DND-41 (cell line): Measurements from ENCODE around the gene UNC5CL.
"Not testable (repeated sequence)": the region's sequence is repeated elsewhere in the genome, so short reads cannot be mapped to it uniquely, and the experiment has no call there.

Source experiments
- ATAC-seq: fragments of 200-7000 bp; cut with Tn5 transposase; 3 replicates; pipeline ENCODE4 v1.9.1; 2021; ENCODE audit warnings: low read depth; ENCODE audit not compliant: insufficient read depth
- DNase-seq: peaks from one replicate; pipeline ENCODE4 v3.0.0-alpha.2; 2020
- H2AFZ ChIP-seq: 2 replicates; pipeline ENCODE4 v1.6.0; 2012; ENCODE audit warnings: low read depth, low read length
- H3K27ac ChIP-seq: 2 replicates; pipeline ENCODE4 v1.5.1; 2012; ENCODE audit warnings: low read length, inconsistent platforms
- H3K27me3 ChIP-seq: fragments of 200-600 bp; sonication (generic); 2 replicates; pipeline ENCODE4 v1.6.0; 2012; ENCODE audit warnings: low read length, mild to moderate bottlenecking, inconsistent platforms; ENCODE audit not compliant: insufficient read depth, poor library complexity
- H3K36me3 ChIP-seq: 2 replicates; pipeline ENCODE4 v1.5.1; 2012; ENCODE audit warnings: low read length, inconsistent platforms; ENCODE audit not compliant: insufficient read depth
- H3K4me1 ChIP-seq: 2 replicates; pipeline ENCODE4 v1.5.1; 2012; ENCODE audit warnings: mild to moderate bottlenecking, low read length; ENCODE audit not compliant: insufficient read depth
- H3K4me2 ChIP-seq: 2 replicates; pipeline ENCODE4 v1.6.0; 2012; ENCODE audit warnings: mild to moderate bottlenecking, moderate library complexity, low read length, inconsistent platforms; ENCODE audit not compliant: insufficient read depth
- H3K4me3 ChIP-seq, 2 experiments: fragments of 200-600 bp in 1 of 2; shearing (Covaris generic) in 1 of 2; 2 replicates each; pipeline ENCODE4 v1.5.1; 2012 to 2016; ENCODE audit warnings: inconsistent platforms in 2 of 2, low read length in 2 of 2, mild to moderate bottlenecking in 2 of 2, low read depth in 1 of 2, moderate library complexity in 1 of 2
- H3K79me2 ChIP-seq: 2 replicates; pipeline ENCODE4 v1.6.0; 2012; ENCODE audit warnings: low read length, inconsistent platforms; ENCODE audit not compliant: insufficient read depth
- H3K9ac ChIP-seq: 2 replicates; pipeline ENCODE4 v1.6.0; 2012; ENCODE audit warnings: low read depth, mild to moderate bottlenecking, inconsistent platforms, low read length, moderate library complexity
- H3K9me3 ChIP-seq: 2 replicates; pipeline ENCODE4 v1.5.1; 2012; ENCODE audit warnings: low read length, moderate library complexity, mild to moderate bottlenecking, inconsistent platforms; ENCODE audit not compliant: insufficient read depth, severe bottlenecking
- H4K20me1 ChIP-seq: 2 replicates; pipeline ENCODE4 v1.6.0; 2012; ENCODE audit warnings: low read length; ENCODE audit not compliant: insufficient read depth
- CTCF ChIP-seq: IDR thresholded peaks from 2 replicates; pipeline ENCODE4 v1.5.1; 2012; ENCODE audit warnings: borderline replicate concordance, low read length, moderate library complexity, mild to moderate bottlenecking; ENCODE audit not compliant: poor library complexity, severe bottlenecking; ENCODE audit errors: extremely low read depth
- EZH2 ChIP-seq: IDR thresholded peaks from 3 replicates; pipeline ENCODE4 v1.6.1; 2012; ENCODE audit warnings: borderline replicate concordance, low read depth, mild to moderate bottlenecking, moderate library complexity, low read length, inconsistent platforms; ENCODE audit not compliant: severe bottlenecking

The UNC5CL gene

DNA sequence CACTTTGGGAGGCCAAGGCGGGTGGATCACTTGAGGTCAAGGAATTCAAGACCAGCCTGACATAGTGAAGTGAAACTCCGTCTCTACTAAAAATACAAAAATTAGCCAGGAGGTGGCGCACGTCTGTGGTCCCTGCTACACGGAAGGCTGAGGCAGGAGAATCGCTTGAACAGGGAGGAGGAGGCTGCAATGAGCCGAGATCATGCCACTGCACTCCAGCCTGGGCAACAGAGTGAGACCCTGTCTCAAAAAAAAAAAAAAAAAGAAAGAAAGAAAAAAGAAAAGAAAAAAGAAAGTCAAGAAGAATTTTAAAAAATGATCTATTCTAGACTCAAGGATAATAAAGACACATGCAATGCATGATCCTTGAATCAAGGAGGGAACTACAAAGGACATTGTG lies 32.8 kb downstream of the UNC5CL start:
- not testable (repeated sequence) for H3K9me3 ChIP-seq, H3K9ac ChIP-seq
- ATAC-seq, result peak; percentile 98

DNA sequence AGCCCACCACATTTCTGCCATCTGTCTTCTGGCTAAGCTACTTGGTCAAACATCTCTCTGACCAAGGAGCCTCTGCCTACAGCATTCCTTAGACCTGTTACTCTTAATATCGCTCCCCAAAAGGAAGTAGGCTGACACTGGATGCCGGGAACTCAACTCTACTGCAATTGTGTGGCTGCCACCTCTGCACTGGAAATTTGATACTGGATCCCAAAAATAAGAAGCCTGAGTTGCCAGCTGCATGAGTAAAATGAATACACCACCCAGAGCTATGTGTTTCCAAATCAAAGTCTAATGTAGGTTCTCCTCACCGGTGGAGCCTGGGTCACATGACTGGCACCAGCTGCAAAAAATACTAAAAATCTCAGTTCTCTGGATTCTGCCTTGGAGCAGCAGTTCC lies 36.9 kb downstream of the UNC5CL start:
- no peak overlapping the region for H3K9ac ChIP-seq
- H3K9me3 ChIP-seq, result no peaks in the 10 kb centered on the region
- TF ChIP-seq CTCF, result no peak
- TF ChIP-seq EZH2, result no peak
- H3K4me3 ChIP-seq, result no peak overlapping the region
- peaks cover 8% of the 10 kb centered on the region for H3K4me1 ChIP-seq
- no peaks in the 10 kb centered on the region for H3K79me2 ChIP-seq
- DNase-seq, result no peak
- H3K4me2 ChIP-seq, result no peak overlapping the region
- no peak overlapping the region for H2AFZ ChIP-seq
- no peaks in the 10 kb centered on the region for H3K36me3 ChIP-seq
- H3K27me3 ChIP-seq, result peaks cover 17% of the 10 kb centered on the region
- no peaks in the 10 kb centered on the region for H4K20me1 ChIP-seq
- no peak for ATAC-seq
- H3K27ac ChIP-seq, result no peak overlapping the region

More for the DNA sequence above, 32.8 kb downstream of the UNC5CL start:
- DNase-seq, result peak; percentile 75
- peak; percentile 79 for TF ChIP-seq CTCF
- 0 out of 2 replicates have a peak overlapping the region, but pooled peaks have one; percentile 38 for H3K4me2 ChIP-seq
- not testable (repeated sequence) for H3K36me3 ChIP-seq, H3K27ac ChIP-seq, H4K20me1 ChIP-seq, H3K4me1 ChIP-seq, H3K27me3 ChIP-seq, H3K4me3 ChIP-seq, H3K79me2 ChIP-seq
- 0 out of 2 replicates have a peak overlapping the region, but pooled peaks have one; percentile 30 for H2AFZ ChIP-seq

DNA sequence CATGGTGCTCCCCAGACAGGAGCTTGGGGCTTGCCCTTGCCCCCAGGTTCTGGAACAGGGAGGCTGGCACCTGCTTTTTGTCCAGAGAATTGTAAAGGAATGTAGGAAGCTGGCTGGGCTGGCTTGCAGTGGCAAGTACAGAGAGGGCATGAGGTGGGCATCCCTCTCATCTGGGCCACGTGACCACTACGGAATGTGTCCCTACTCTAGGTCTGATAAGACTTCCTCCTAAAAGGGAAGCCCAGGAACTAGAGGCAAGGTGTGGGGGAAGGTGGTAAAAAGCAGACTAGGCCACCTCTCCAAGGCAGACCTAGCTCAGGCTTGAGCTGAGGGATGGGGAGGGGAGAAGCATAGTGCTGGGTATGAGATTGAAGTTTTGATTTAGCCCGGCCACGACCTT lies 38.8 kb downstream of the UNC5CL start:
- TF ChIP-seq EZH2, result no peak
- no peak for TF ChIP-seq CTCF
- no peaks in the 10 kb centered on the region for H3K79me2 ChIP-seq
- H3K4me1 ChIP-seq, result no peaks in the 10 kb centered on the region
- H3K9me3 ChIP-seq, result no peaks in the 10 kb centered on the region
- DNase-seq (no peak), ATAC-seq (no peak)
- H4K20me1 ChIP-seq, result no peaks in the 10 kb centered on the region
- H3K9ac ChIP-seq, result no peak overlapping the region
- no peak overlapping the region for H3K4me2 ChIP-seq
- no peaks in the 10 kb centered on the region for H3K36me3 ChIP-seq
- H3K27me3 ChIP-seq, result peaks cover 15% of the 10 kb centered on the region
- H3K27ac ChIP-seq, result no peak overlapping the region
- no peak overlapping the region for H2AFZ ChIP-seq
- no peak overlapping the region for H3K4me3 ChIP-seq

GRCh38 chr6:40999569-40999968 lies 39.5 kb downstream of the UNC5CL start:
- Histone ChIP-seq H3K36me3 (no peaks in the 10 kb centered on the region), H3K27me3 (peaks cover 15% of the 10 kb centered on the region), H3K9ac (no peak overlapping the region), H2AFZ (no peak overlapping the region), H3K9me3 (no peaks in the 10 kb centered on the region), H3K27ac (no peak overlapping the region), H3K4me1 (no peaks in the 10 kb centered on the region), H3K4me2 (no peak overlapping the region), H4K20me1 (no peaks in the 10 kb centered on the region), H3K4me3 (no peak overlapping the region), H3K79me2 (no peaks in the 10 kb centered on the region)
- ATAC-seq (peak; percentile 78), DNase-seq (peak; percentile 47)
- no peak for TF ChIP-seq EZH2
- TF ChIP-seq CTCF, result peak; percentile 66
